Activated CD8-positive, alpha-beta memory T cell treated with anti-CD3 and anti-CD28 coated beads for 36 hours (primary cell): ENCODE data around the gene FAM120A. TPM values are rescaled to one million over a fixed set of nuclear protein-coding genes. Genes with fewer than 3 reads are reported as not detected.

ENCODE experiments used
- CTCF ChIA-PET: fragments of 350-600 bp; sonication (Branson Sonifier 250); formaldehyde crosslinking; loops from one replicate; lab custom pipeline; 2021; ENCODE audit warnings: antibody characterized with exemption; lab: Charles Lee
- POLR2A ChIA-PET: fragments of 350-600 bp; sonication (Branson Sonifier 250); formaldehyde crosslinking; loops from one replicate; lab custom pipeline; 2021; ENCODE audit warnings: antibody characterized with exemption; lab: Charles Lee
- total RNA-seq, 2 experiments: library from RNA; stranded (reverse); gene quantifications; one replicate each; pipeline ENCODE4 v1.2.3, GENCODE V29; 2021

FAM120A gene
- total RNA-seq, 2 experiments from 2014 or later: 143 to 145 TPM

- ChIA-PET CTCF (no interaction called here), POLR2A (no interaction called here)
Observed at GRCh38 chr9:93614830-93615468, 163.5 kb downstream of the FAM120A start.

Other genes with a start within 250 kb of the FAM120A start
- 10 to 100 TPM; 41.9 to 43.9 TPM for gene FAM120AOS, start 1.9 kb downstream of the FAM120A start, total RNA-seq
- gene PHF2, start 124.9 kb downstream of the FAM120A start, total RNA-seq: 10 to 100 TPM; 19.7 to 19.9 TPM